ENCODE measurements around the gene CXXC5.

Gene CXXC5

GRCh38 chr5:139638736-139639618, 9.2 kb upstream of the CXXC5 start:
- no peak for DNase-seq

GRCh38 chr5:139639619-139640380, 8.3 kb upstream of the CXXC5 start:
- peak; percentile 53 for DNase-seq

DNA sequence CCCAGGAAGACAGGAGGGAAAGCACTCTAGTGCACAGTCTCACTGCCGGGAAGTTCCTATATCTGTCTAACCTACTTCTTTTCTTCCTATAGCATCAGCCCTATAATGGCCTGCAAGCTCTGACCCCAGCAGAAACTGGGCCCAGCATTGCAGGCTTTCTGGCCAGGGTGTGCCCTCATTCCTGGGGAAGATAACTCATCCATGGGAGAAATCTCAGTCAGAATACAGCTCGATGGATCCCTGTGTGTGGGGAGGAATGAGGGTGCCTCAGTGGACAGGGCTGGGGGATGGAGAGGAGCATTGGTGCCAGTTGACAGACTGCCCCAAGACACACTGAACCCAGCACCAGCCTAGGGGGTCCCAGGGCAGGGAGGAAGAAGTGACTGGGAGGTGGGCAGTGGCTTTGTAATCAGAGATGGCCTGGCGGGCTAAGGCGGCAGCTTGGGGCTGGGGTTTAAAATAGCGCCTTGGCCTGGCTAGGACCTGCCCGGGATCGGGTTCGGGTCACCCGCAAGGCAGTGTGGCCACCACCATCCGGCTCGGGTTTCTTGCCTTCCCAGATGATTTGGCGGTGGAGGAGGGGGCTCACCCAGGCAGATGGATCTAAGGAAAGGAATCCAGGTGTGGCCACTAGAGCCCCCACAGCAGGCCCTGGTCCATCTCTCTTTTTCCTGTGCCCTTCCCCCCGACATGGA, 7.6 kb upstream of the CXXC5 start:
- DNase-seq, result no peak

- no peak for DNase-seq
These were observed 6.8 kb upstream of the CXXC5 start for GRCh38 chr5:139641116-139642080.

DNA sequence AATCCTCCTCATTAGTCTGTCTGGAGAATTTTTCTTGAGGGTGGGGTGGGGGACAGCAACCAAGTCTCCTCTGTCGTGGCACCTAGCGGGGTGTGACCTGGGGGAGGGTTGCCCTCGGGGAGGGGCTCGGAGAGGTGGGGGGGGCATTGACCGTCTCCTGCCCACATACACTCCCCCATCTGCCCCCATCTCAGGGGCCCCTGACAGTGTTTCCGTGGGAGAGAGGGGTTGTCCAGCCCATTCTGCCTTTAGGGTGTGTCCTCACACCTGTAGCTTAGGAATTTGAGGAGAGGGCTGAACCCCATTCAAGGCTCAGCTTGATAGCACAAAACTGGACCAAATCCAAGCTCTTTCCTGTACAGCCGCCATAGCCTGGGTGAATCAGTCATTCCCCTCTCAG, 5.9 kb upstream of the CXXC5 start:
- no peak for DNase-seq

DNA sequence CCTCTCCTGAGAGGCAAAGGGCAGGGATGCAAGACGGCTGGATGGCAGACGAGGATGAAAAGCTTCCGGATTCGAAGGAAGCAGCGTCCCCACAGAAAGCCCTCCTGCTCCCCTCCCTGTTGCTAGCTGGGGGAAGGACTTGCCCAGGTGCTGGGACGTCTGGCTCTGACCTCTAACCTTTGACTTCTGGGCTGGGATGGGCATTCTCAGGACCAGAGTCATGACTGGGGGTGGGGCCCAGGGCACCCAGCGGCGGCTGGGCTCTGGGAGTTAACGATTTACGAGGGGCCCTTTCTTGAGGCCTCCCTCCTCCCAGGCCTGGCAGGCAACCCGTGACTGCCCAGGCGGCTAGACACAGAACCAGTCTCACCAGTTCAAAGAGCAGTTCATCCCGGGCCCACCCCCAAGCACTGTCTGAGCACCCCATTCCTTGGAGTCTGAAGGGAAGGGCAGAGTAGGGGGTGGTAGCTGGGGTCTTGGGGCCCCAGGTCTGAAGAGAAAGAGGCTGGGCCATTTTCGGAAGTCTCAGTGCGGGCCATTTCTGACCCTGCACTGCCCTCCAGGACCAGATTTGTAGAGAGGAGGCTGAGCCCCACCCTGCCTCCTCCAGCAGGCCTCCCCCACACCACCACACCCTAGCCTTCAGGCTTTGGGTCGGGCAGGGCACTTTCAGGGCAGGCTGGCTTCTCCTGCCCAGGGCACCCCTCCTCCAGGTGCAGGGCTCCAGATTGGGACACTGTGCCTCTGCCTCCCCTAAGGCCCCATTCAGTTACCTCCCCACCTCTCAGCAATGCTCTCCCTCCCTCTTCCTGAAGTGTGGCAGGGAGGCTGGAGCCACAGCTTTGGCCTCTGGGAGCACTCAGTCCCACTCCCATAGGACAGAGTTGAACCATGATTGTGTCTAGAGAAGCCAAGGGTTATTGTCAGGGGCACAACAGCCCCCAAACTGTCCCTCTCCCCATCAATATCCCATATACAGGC, 5.0 kb upstream of the CXXC5 start:
- DNase-seq, result no peak

DNA sequence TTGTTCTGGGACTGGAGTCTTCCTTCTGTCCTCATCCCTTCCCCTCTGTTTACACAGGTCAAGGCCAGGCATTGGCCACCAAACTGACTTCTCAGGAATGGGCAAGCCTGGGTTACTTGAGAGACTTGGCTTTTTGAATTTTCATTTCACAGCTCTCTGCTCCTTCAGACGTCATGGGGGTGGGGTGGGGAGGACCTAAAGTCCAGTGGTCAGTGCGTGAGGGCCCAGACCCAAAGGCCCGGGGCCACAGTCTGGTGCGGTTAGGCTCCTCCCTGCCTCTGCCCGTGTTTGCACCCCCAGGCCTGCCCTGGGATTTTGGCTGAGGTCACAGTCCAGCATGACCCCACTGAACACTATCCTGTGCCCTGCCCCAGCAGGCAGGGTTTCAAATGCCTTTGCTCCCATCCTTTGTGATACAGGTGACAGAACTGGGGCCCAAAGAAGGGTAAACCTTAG, 4.1 kb upstream of the CXXC5 start:
- DNase-seq, result no peak

DNA sequence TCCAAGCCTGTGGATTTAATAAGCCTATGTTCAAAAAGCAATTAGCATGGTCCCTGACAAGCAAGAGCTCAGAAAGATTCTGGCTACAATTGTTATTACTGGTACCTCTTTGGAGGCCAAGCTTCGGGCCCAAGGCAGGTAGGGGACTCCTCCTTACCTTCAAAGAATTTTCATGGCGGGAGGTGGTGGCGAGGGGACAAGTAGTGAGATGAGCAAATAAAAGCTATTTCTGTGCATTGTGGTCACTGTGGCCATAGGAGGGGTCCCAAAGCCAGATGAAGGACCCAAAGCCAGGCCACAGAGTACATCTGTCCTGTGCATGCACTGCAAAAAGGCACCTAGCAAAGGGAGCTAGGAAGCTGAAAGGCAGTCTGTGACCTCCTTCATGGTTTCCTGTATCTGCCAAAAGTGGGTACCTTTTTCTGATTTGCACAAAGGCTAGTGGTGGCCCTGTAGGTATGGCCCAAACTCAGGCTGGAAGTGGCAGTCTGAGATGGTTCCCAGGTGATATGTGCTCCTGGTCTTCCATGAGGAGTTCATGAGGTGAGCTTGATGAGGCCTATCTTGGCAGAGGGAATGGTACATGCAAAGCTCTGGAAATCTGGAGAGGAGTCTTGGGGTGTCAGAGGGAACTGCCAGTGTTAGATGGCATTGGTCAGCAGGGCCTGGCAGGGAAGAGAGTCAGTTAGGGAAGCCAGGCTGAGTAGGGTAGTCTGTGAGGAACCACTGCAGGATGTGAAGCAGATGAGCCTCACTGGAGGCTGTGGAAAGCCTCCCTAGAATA, 3.3 kb upstream of the CXXC5 start:
- DNase-seq, result no peak

DNA sequence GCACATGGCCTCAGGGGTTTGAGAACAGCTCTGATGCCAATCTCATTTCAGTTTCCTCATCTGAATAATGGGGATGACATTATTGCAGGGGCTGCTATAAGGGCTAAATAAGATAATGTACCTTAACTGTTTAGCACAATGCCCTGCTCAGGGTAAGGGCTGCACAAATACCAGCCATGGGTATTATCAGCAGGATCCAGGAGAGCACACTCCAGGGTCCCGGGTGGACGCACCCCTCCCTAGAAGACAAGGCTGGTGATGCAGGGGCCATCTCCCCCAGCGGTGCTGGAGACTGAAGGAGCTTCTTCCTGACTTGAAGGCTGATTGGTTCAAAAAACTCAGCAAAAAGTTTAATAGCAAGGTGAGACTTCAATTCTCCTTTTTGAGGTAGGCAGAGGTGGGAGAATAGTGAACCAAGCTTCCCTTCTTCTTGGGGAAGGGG, 2.7 kb upstream of the CXXC5 start:
- DNase-seq, result peak; percentile 62

GRCh38 chr5:139646111-139646510, 2.0 kb upstream of the CXXC5 start:
- DNase-seq, result no peak

DNA sequence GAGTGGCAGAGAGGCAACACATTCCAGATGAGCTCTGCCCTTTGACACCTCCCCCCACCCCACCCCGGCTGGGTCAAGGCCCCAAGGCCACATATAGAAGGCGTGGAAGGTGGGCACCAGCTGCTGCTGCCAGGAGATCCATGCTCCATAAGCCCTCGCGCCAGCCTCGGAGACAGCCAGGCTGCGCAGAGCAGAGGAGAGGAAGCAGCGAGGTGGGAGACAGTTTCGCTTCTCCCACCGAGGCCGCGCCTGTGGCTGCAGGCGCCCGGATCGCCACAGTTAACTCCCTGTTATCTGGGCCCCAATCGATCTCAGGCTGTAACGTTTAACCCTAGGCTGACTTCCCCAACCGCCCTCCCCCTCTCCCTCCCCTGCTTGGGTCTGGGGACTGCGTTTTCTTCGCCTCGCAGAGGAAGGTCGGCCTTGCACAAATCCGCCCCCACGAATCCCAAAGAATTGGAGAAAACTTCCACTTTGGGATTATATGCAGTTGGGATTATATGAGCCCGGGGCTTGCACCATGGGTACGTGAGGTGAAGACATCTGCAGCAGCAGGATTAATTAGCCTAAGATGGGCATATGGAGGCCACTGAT, 1.1 kb upstream of the CXXC5 start:
- DNase-seq, result peak; percentile 88

DNA sequence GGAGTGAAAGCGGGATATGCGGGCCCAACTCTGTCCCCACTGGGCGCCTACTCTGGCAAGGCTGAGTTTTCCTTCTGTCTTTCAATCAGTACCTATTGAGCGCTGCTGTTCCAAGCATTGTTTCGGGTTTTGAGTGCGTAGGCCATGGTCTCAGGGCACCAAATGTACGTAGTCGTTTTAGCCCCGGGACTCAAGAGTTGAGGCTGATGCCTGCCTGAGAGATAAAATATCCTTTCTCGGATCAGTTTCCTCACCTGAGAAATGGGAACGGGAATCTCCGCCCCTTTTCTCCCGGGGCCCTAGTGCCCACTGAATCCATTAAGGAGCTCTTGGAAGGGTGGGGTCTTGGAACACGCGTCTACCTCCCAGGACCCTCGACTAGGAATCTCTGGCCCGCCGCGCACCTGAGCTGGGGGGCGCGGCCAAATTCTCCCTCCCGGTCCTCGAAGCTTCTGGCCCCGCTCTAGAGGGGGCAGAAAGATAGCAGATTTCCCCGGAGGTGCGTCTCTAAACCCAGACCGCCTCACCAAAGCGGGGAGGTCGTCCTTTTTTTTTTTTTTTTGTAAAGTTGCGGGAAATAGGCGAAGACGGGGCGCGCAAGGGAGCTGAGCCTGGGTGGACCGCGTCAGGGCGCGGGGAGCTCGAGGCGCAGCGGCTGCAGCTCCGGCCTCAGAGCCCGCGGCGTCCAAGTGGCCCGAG, 494 bp upstream of the CXXC5 start:
- DNase-seq, result peak; percentile 43

- DNase-seq, result peak; percentile 79
These were observed 1.2 kb downstream of the CXXC5 start for GRCh38 chr5:139649082-139649991.

DNA sequence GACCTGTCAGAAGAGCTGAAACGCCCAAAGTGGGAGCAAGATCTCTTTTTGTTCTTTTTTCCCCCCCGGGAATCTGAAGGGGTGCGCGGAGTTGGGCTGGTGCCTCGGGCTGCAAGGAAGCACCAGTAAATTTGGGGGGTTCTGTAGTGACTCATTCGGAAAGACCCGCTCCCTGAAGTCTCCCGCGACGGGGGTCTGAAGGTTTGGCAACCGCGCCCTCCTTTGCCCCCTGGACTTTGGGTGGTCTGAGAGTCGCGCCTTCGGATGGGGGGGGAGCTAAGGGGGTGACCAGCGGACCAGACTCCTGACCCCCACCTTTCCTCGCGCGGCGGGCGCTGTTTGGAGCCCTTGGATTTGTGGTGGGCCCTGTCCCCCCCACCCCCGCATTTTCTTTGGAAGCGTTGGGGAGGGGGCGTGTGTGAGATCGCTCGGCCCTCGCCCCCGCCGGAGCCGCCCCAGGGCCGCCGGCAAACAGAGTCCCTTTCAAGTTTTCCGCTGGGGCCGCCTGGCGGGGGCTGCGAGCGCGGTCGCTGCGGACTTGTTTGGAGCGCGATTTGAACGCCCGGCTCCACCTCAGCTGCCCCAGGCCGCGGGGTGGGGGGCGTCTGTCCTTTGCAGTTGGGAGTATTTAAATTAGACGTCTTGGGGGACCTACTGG, 2.0 kb downstream of the CXXC5 start:
- DNase-seq, result peak; percentile 72

DNA sequence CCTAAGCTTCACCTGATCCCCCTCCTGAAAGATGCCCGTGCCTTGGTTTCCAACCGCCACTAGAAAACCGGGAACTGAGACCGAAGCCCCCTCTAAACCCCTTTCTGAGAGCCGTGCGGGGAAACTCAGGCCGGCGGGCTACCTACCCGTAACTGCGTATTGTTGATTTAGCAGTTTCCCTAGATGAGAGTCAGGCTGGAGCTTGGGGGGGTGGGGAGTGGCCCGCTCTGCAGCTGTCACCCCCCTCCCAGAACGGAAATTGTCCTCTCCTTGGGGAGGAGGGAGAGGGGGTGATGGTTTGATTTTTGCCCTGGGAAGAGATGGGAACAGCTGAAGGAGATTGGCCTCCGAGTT, 2.5 kb downstream of the CXXC5 start:
- no peak for DNase-seq

GRCh38 chr5:139651043-139651834, 3.1 kb downstream of the CXXC5 start:
- no peak for DNase-seq
